HS-5 (cell line): ENCODE results near the gene WFS1.

Experiments
- DNase-seq: peaks from one replicate; pipeline ENCODE4 v3.0.0-alpha.2; 2012; ENCODE audit warnings: low read depth

WFS1 gene

GRCh38 chr4:6279582-6280289 lies 10.1 kb downstream of the WFS1 start:
- no peak for DNase-seq

DNA sequence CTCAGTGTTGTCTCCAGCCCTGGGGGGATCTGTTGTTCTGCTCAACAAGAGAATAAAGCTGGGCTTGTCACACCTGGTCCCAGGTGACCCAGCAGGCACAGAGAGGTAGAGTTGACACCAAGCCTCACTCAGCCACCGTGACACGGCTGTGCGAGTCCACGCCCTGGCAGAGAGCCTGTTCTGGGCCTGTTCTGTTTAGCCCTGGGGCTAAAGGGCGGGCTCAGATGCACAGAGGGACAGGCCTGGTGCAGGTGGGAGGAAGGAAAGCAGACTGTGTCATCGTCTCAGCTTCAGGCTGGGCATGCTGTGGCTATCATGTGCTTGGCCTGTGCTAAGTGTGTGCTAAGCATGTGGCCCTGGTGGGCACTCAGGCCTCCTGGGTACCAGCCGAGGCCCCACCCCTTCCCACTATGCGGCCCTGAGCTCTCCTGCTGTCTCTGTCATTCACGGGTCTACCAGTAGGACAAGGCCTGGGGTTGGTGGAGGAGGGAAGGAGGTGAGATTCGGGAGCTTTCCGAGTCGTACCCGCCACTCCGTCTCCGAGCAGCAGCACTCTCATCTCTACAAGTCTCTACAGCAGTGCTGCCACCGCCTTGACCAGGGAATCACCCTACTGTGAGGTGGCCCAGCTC lies 10.8 kb downstream of the WFS1 start:
- no peak for DNase-seq

GRCh38 chr4:6281436-6282313 lies 12.0 kb downstream of the WFS1 start:
- DNase-seq, result no peak

- DNase-seq, result no peak
Observed at GRCh38 chr4:6282314-6282771, 12.7 kb downstream of the WFS1 start.

DNA sequence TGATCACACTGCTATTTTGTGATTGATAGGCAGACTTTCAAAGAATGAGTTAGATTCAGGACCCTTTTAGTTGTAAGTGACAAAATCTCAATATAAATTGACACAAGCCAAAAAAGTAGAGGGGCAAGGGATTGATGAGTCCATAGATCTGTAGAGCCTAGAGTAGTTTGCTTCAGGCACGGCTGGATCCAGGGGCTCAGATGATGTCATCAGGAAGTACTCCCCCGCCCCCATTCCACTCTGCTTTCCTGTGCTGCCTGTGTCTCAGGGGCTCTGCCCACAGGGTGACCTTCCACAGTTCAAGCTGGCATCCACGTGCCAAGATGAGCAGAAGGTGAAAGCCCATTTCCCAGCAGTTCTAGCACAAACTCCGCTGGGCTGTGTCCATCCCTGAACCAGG lies 13.6 kb downstream of the WFS1 start:
- no peak for DNase-seq

GRCh38 chr4:6287017-6287788 lies 17.6 kb downstream of the WFS1 start:
- DNase-seq, result no peak

DNA sequence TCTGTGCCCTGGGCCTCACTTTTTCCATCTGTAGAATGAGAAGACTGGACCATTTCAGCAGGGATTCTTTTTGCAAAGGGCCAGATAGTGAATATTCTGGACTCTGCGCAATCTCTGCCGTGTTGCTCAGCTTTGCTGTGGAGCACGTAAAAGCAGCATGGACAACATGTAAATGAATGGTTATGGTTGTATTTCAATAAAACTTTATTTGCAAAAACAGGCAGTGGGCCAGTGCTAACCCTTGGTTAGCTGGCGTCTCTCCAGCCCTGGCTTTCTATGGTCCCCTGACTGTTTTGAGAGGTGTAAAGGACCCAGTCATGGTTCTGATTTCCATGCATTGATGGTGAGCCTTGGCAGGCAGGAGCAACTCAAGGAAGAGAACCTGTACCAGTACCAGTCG lies 18.7 kb downstream of the WFS1 start:
- no peak for DNase-seq

DNA sequence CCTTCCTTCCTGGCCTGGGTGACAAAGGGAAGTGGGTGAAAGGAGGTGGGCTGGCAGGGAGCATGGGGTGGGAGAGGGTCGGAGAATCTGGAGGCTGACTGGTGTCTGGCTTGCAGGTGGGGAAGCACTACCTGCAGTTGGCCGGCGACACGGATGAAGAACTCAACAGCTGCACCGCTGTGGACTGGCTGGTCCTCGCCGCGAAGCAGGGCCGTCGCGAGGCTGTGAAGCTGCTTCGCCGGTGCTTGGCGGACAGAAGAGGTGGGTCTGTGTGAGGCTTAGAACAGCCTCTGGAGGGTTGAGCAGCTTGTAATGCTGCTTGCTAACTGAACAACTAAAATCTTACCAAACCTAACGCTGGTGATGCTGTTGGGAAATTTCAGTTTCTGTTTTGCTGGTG lies 19.2 kb downstream of the WFS1 start:
- DNase-seq, result no peak

DNA sequence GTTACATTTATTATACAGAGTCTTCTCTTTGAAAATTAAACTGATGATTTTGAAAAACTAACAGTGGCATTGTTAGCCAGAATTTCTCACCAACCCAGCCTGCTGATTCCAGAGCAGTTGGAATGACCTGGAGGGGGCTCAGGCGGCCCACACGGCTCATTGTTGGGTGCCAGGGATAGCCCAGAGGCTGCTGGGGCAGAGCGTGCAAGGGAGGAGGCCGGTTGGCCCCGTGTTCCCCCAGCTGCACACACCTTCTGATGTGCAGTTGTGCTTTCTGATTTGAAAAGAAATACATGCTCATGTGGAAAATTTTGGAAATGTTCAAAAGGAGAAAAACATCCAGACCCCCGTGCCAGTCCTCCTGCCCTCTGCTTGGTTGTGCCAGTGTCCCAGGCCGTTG lies 20.6 kb downstream of the WFS1 start:
- DNase-seq, result no peak

DNA sequence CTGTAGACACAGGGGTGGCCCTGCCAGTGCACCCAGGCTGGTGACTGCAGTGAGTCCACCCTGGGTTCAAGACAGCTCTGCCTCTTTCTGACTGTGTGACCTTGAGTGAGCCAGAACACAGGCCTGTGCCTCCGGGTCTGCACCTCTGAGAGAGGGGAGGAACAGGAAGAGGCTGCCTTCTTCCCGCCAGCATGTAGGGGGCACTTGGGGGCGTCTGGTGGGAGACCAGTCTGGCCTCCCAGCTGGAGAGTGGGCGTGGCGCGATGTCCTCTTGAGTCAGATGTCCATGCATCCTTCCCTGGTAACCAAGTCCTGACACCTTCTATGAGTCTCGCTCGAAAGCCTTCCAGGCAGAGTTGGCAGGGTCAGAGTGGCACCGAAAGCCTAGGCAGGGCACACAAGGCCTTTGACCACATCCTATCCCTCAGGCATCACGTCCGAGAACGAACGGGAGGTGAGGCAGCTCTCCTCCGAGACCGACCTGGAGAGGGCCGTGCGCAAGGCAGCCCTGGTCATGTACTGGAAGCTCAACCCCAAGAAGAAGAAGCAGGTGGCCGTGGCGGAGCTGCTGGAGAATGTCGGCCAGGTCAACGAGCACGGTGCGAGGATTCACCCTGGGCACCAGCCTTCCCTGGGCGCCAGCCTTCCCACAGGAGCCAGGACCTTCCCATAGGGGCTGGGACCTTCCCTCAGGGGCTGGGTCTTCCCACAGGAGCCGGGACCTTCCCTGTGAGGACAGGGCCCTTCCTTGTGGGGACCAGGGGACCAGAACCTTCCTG lies 21.3 kb downstream of the WFS1 start:
- DNase-seq, result no peak

GRCh38 chr4:6291784-6292297 lies 22.2 kb downstream of the WFS1 start:
- no peak for DNase-seq

GRCh38 chr4:6292376-6293096 lies 22.9 kb downstream of the WFS1 start:
- DNase-seq, result no peak

DNA sequence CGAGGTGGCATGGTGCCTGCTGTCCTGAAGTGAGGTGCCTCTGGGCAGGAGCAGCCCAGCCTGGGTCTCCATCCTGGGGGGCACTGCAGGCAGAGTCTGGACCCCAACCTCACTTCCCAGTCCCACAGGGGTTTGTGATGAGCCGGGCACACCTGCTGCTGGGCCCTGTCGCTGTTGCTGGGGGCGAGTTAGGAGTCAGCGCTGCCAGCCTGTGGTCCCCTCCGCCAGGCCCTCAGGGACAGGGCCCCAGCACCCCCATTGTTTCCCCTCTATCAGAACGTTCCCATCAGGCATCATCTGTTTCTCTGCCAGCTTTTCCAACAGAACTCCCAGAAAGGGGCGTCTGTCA lies 23.4 kb downstream of the WFS1 start:
- no peak for DNase-seq

DNA sequence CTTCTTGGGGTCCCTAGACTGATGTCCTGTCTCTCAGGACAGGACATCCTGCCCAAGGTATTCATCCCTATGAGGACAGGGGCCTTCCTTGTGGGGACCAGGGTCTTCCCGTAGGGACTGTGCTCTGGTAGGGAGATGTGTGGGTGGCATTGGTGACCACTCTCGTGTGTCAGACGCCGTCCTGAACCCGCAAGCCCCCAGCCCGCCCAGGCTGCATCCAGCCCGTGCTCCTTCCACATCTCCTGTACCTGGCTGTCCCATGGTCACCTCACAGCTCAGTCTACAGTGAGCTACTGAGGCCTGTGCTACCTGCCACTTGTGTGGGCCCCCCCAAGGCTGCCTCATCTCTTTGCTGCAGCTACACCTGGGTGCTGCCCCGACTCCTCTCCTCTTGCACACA lies 24.0 kb downstream of the WFS1 start:
- no peak for DNase-seq

GRCh38 chr4:6294705-6295421 lies 25.2 kb downstream of the WFS1 start:
- DNase-seq, result no peak

GRCh38 chr4:6295495-6295894 lies 25.8 kb downstream of the WFS1 start:
- DNase-seq, result no peak

- DNase-seq, result no peak
Observed at GRCh38 chr4:6296026-6296425, 26.4 kb downstream of the WFS1 start.

DNA sequence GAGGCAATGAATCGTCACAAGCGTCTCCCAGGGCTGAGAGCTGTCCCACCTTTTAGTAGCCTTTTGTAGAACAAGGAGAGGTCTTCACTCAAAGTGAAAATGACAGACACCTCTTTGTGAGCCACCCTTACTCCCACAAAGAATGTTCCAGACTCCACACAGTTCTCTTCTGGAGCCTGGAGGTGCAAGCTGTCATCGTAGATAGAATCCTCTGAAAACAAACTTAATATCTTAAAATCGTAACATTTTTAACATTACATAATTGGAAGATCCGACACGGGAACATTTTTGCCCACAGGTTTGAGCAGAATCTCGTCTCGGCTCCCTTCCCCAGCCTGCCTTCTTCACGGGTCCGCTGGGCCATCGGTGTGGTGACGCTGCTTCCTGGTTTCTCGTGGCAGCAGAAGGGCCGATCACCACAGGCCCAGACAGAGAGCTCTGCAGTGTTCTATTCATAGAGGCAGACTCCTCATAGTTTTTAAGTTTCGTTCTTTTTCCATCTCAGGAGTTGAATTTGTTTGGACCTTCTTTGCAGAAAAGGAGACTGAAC lies 27.7 kb downstream of the WFS1 start:
- no peak for DNase-seq

GRCh38 chr4:6298035-6298434 lies 28.4 kb downstream of the WFS1 start:
- no peak for DNase-seq

GRCh38 chr4:6298852-6299251 lies 29.2 kb downstream of the WFS1 start:
- DNase-seq, result no peak
